HL-60 (cell line): ENCODE results near the gene ALDH1A1.

Source experiments
- CTCF ChIP-seq: IDR thresholded peaks from one replicate; pipeline ENCODE4 v1.5.1; 2011; ENCODE audit warnings: low read length, control low read depth, inconsistent platforms; ENCODE audit not compliant: insufficient read depth
- POLR2AphosphoS5 ChIP-seq: IDR thresholded peaks from 2 replicates; pipeline ENCODE4 v1.6.1; 2012; ENCODE audit warnings: low read depth
- TF ChIP-seq, protein P1 (sequence below): IDR thresholded peaks from 2 replicates; pipeline ENCODE4 v1.6.1; 2012; ENCODE audit warnings: low read depth; ENCODE audit not compliant: insufficient replicate concordance

DNA sequence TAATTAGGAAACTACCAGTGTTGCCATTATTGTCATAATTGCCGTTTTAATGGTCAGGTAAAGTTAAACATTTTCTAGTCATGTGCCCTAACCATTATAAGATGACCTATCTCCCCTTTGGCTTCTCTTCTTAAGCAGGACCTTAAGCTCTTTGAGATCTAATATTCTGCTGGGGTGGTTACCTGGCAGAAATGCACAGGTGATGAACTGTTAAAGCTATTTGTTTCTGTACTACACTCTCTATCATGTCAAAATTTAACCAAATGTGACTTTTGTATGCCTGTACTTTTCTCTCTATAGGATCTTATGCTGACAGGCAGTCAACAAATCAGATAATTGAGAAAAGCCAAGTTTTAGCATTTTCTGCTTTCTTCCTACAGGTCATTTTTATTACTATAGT is 23.3 kb downstream of the ALDH1A1 start:
- TF ChIP-seq CTCF (no peak), POLR2AphosphoS5 (no peak)
- TF ChIP-seq, protein P1, sequence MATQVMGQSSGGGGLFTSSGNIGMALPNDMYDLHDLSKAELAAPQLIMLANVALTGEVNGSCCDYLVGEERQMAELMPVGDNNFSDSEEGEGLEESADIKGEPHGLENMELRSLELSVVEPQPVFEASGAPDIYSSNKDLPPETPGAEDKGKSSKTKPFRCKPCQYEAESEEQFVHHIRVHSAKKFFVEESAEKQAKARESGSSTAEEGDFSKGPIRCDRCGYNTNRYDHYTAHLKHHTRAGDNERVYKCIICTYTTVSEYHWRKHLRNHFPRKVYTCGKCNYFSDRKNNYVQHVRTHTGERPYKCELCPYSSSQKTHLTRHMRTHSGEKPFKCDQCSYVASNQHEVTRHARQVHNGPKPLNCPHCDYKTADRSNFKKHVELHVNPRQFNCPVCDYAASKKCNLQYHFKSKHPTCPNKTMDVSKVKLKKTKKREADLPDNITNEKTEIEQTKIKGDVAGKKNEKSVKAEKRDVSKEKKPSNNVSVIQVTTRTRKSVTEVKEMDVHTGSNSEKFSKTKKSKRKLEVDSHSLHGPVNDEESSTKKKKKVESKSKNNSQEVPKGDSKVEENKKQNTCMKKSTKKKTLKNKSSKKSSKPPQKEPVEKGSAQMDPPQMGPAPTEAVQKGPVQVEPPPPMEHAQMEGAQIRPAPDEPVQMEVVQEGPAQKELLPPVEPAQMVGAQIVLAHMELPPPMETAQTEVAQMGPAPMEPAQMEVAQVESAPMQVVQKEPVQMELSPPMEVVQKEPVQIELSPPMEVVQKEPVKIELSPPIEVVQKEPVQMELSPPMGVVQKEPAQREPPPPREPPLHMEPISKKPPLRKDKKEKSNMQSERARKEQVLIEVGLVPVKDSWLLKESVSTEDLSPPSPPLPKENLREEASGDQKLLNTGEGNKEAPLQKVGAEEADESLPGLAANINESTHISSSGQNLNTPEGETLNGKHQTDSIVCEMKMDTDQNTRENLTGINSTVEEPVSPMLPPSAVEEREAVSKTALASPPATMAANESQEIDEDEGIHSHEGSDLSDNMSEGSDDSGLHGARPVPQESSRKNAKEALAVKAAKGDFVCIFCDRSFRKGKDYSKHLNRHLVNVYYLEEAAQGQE: no peak
